Keratinocyte (primary cell): ENCODE results near the gene ATP2B2. TPM values are rescaled to one million over a fixed set of nuclear protein-coding genes. Genes with fewer than 3 reads are reported as not detected.

Experiments
- DNase-seq: peaks from one replicate; pipeline ENCODE4 v3.0.0-alpha.2; 2011; ENCODE audit warnings: low read depth, missing footprints, low spot score
- FAIRE-seq: peaks from 2 replicates; lab custom pipeline; 2011; peaks lifted over from hg19 to GRCh38; lab: Jason Lieb, UNC
- H2AFZ ChIP-seq: 2 replicates; pipeline ENCODE4 v1.6.0; 2012; ENCODE audit warnings: low read length, control low read depth, inconsistent platforms; ENCODE audit not compliant: control insufficient read depth
- H3K27ac ChIP-seq: 2 replicates; pipeline ENCODE4 v1.5.1; 2011; ENCODE audit warnings: low read length; ENCODE audit not compliant: control insufficient read depth, insufficient read depth
- H3K27me3 ChIP-seq: 3 replicates; pipeline ENCODE4 v1.6.0; 2011; ENCODE audit warnings: low read length; ENCODE audit not compliant: control insufficient read depth, insufficient read depth; ENCODE audit errors: extremely low read depth
- H3K36me3 ChIP-seq, 2 experiments: 2 replicates in 1 of 2; 3 replicates in 1 of 2; pipeline ENCODE4 v1.5.1; 2011; ENCODE audit warnings: low read length in 2 of 2, mild to moderate bottlenecking in 1 of 2; ENCODE audit not compliant: control insufficient read depth in 2 of 2, insufficient read depth in 2 of 2; ENCODE audit errors: extremely low read depth in 1 of 2
- H3K4me1 ChIP-seq: 3 replicates; pipeline ENCODE4 v1.5.1; 2011; ENCODE audit warnings: low read length; ENCODE audit not compliant: control insufficient read depth, insufficient read depth; ENCODE audit errors: extremely low read depth
- H3K4me2 ChIP-seq: 3 replicates; pipeline ENCODE4 v1.6.0; 2011; ENCODE audit warnings: low read depth, low read length; ENCODE audit not compliant: control insufficient read depth, insufficient read depth; ENCODE audit errors: extremely low read depth
- H3K4me3 ChIP-seq, 3 experiments: fragments of 200-600 bp in 1 of 3; sonication (generic) in 1 of 3; 2 replicates in 2 of 3; 3 replicates in 1 of 3; pipeline ENCODE4 v1.5.1; 2011 to 2016; ENCODE audit warnings: low read length in 3 of 3, mild to moderate bottlenecking in 3 of 3, control low read depth in 2 of 3, inconsistent platforms in 1 of 3, low read depth in 1 of 3, mixed read lengths in 1 of 3, mixed run types in 1 of 3, moderate library complexity in 1 of 3; ENCODE audit not compliant: control insufficient read depth in 2 of 3, insufficient read depth in 2 of 3; ENCODE audit errors: extremely low read depth in 1 of 3
- H3K79me2 ChIP-seq: 2 replicates; pipeline ENCODE4 v1.6.0; 2012; ENCODE audit warnings: low read length; ENCODE audit not compliant: control insufficient read depth, insufficient read depth
- H3K9ac ChIP-seq: 3 replicates; pipeline ENCODE4 v1.6.0; 2011; ENCODE audit warnings: low read length; ENCODE audit not compliant: control insufficient read depth, insufficient read depth; ENCODE audit errors: extremely low read depth
- H3K9me1 ChIP-seq: 3 replicates; pipeline ENCODE4 v1.6.0; 2011; ENCODE audit warnings: low read length; ENCODE audit not compliant: control insufficient read depth, insufficient read depth; ENCODE audit errors: extremely low read depth
- H3K9me3 ChIP-seq: 2 replicates; pipeline ENCODE4 v1.5.1; 2012; ENCODE audit warnings: low read depth, low read length; ENCODE audit not compliant: control insufficient read depth
- H4K20me1 ChIP-seq: 3 replicates; pipeline ENCODE4 v1.6.0; 2011; ENCODE audit warnings: low read length; ENCODE audit not compliant: control insufficient read depth, insufficient read depth; ENCODE audit errors: extremely low read depth
- CTCF ChIP-seq, 3 experiments: IDR thresholded peaks in 1 of 3; conservative IDR thresholded peaks in 1 of 3; optimal IDR thresholded peaks in 1 of 3; 2 replicates in 2 of 3; 3 replicates in 1 of 3; pipeline versions ENCODE3 to v1.5.1; 2011; ENCODE audit warnings: low read length in 3 of 3, mild to moderate bottlenecking in 3 of 3, moderate library complexity in 2 of 3, control low read depth in 1 of 3, inconsistent platforms in 1 of 3; ENCODE audit not compliant: insufficient read depth in 2 of 3; ENCODE audit errors: extremely low read depth in 1 of 3
- EZH2 ChIP-seq: IDR thresholded peaks from one replicate; pipeline ENCODE4 v1.6.1; 2012; ENCODE audit warnings: inconsistent platforms, mild to moderate bottlenecking, low read length, moderate library complexity
- dilution Hi-C: fragments of 300-500 bp; cut with MboI; formaldehyde crosslinking; loops from one replicate; pipeline ENCODE4 v1.7.0; 2020; ENCODE audit warnings: low sequenced_read_pairs; ENCODE audit not compliant: extremely low pct_ligation_motif_present
- polyA plus RNA-seq, 5 experiments: library from polyadenylated mRNA; depleted of rRNA in 3 of 5; stranded (reverse) in 3 of 5; stranded (forward) in 1 of 5; unstranded in 1 of 5; fragments of >200 nt; gene quantifications; 1 replicate in 1 of 5; 2 replicates in 3 of 5; 3 replicates in 1 of 5; pipeline versions ENCODE4 v1.2.1 to v1.2.3, GENCODE V29; 2011 to 2012; ENCODE audit warnings: missing spikeins in 2 of 5, low read depth in 1 of 5, low replicate concordance in 1 of 5

ATP2B2 gene
- polyA plus RNA-seq, 1 donor (not counting 4 experiments of a cell fraction or from before 2014, with no cell fraction given), result not detected

DNA sequence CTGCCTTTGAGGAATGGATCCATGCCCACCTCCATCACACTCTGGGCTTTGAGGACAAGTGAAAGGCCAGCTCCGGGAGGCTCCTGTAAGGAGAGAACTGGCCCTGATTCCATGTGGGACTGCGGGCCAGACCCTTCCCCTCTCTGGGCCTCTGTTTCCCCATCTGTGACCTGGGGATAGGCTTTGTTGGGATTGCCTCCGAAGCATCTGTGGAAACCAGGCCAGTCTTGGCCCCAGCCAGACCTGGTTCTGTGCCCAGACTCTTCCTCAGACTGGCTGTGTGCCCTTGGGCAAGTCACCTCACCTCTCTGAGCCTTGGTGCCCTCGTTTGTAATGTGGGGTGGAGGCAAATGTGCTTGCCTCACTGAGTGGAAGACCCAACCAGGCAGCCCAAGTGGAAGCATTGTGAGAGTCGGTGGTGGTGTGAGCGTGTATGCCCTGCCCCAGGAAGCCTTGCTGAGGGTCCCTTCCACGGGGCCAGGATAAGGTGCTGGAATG is 163.4 kb downstream of the ATP2B2 start:
- TF ChIP-seq EZH2, result no peak
- TF ChIP-seq CTCF (optimal IDR thresholded peaks at IDR 0.05 in 1 of 3, IDR thresholded peaks at IDR 0.05 in 1 of 3, conservative IDR thresholded peaks at IDR 0.05 in 1 of 3; ENCODE audit: extremely low read depth in 1 of 3, insufficient read depth in 2 of 3, low read length in 3 of 3), result no peak
- Histone ChIP-seq H3K27me3 (peaks cover 9% of the 10 kb centered on the region), H4K20me1 (peaks cover 3% of the 10 kb centered on the region), H3K79me2 (no peaks in the 10 kb centered on the region), H3K4me2 (no peak overlapping the region), H3K4me3 (no peak overlapping the region), H3K4me1 (no peaks in the 10 kb centered on the region), H2AFZ (no peak overlapping the region), H3K36me3 (no peaks in the 10 kb centered on the region), H3K27ac (no peak overlapping the region), H3K9me3 (no peaks in the 10 kb centered on the region), H3K9ac (no peak overlapping the region), H3K9me1 (no peaks in the 10 kb centered on the region)
- dilution Hi-C loops, result no loop called here
- FAIRE-seq, result no peak
- DNase-seq, result no peak

- no peaks in the 10 kb centered on the region for H3K79me2 ChIP-seq
- no peak for DNase-seq
- peaks cover 3% of the 10 kb centered on the region for H4K20me1 ChIP-seq
- no peak overlapping the region for H3K9ac ChIP-seq
- no peak overlapping the region for H3K4me3 ChIP-seq
- H3K27me3 ChIP-seq, result peaks cover 10% of the 10 kb centered on the region
- TF ChIP-seq EZH2 (no peak), CTCF (optimal IDR thresholded peaks at IDR 0.05 in 1 of 3, IDR thresholded peaks at IDR 0.05 in 1 of 3, conservative IDR thresholded peaks at IDR 0.05 in 1 of 3; ENCODE audit: extremely low read depth in 1 of 3, insufficient read depth in 2 of 3, low read length in 3 of 3) (no peak)
- FAIRE-seq, result no peak
- no peak overlapping the region for H3K27ac ChIP-seq
- no peak overlapping the region for H3K4me2 ChIP-seq
- H3K36me3 ChIP-seq, result no peaks in the 10 kb centered on the region
- H3K9me3 ChIP-seq, result no peaks in the 10 kb centered on the region
- H3K4me1 ChIP-seq, result no peaks in the 10 kb centered on the region
- H3K9me1 ChIP-seq, result no peaks in the 10 kb centered on the region
- H2AFZ ChIP-seq, result no peak overlapping the region
- dilution Hi-C loops, result no loop called here
Observed at GRCh38 chr3:10340476-10340875, 164.9 kb downstream of the ATP2B2 start.
